Omental fat pad (tissue), 4 donors: ENCODE measurements around the gene ZNF275. TPM values are rescaled to one million over a fixed set of nuclear protein-coding genes. Genes with fewer than 3 reads are reported as not detected.

ENCODE experiments used
- ATAC-seq: fragments of 150-250 bp; one replicate; pipeline ENCODE4 v1.9.1; 2016; ENCODE audit warnings: mild to moderate bottlenecking, moderate library complexity; ENCODE audit not compliant: low FRiP score
- DNase-seq: peaks from one replicate; pipeline ENCODE4 v3.0.0-alpha.2; 2019; ENCODE audit warnings: low spot score
- CTCF ChIP-seq, 3 donors: fragments of 450-650 bp; IDR thresholded peaks; one replicate each; pipeline ENCODE4 v1.5.1; 2016 to 2017; ENCODE audit warnings: antibody characterized with exemption in 3 of 3, mild to moderate bottlenecking in 3 of 3, moderate library complexity in 2 of 3
- total RNA-seq, 4 donors: library from RNA; depleted of rRNA; stranded (reverse); fragments of >200 nt; gene quantifications; one replicate each; pipeline ENCODE4 v1.1.0, GENCODE V29; 2016

ZNF275 gene
- total RNA-seq, 4 donors from 2014 or later = 14.6 to 45.4 (median 19.5) TPM

DNA sequence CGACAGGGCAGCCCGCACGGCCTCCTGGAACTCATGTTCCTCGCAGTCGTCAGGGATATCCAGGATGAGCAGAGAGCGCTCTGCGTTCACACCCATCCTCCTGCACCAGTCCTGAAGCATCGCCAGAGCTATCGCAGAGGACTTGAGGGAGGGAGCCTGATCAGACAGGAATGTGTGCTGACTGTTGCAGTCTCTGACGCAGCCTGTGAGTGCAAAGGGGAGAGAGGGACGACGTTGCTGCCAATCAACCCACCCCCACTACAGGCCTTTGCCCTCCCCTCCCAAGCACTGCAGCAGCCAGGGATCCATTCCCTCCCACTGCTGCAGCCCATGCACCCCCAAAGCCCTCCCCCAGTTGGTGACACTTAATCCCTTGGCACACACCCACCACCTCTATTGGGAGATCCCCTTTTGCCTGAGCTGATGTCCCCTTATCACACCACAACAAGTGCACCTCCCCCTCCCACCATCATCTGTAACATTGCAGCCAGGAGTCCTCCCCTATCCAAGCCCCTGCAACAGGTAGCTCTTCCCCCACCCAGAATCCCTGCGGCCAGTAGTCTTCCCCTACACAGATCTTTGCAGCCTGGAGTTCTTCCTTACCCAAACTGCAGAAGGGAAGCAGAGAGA, 13.3 kb upstream of the ZNF275 start:
- no peak for TF ChIP-seq CTCF (IDR thresholded peaks at IDR 0.05)
- ATAC-seq (no peak), DNase-seq (no peak)

DNA sequence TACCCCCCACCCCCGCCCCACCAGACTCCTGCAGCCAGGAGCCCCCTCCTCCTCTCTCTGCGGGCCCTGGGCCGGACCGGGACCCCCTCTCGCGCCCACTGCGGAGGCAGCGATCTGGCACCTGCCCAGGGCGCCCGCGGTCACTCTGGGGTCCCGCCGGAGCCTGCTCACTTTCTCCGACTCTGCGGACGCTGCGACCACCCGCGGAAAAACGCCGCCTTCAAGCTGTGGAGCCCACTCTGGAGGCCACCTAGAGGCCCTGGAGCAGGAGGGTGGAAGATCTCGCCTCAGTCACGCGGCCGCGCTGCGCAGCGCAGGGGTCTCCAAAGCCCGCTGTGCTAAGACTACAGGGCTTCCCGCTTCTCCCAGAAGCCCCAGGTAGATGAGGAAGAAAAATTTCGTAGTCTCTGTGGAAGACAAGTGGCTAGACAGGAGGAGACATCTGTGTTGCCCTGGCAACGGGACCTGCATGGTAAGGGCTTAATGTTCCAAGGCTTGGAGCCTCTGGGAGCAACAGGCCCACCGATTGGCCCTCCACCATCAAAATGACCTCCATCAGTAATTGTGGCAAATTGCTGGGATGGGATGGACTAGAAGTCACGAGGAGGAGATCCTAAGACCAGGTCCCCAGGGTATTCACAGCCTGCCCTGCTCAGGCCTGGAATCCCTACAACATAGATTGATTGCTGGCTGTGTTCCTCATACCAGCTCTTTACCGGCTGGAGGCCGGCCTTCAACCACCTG, 12.4 kb upstream of the ZNF275 start, which contains the start of gene PNMA6F:
TSS of gene PNMA6F (minus strand) at position 387 of the 744 bp plus-strand sequence. CDS start 1,093 bp downstream, outside the sequence.
- TF ChIP-seq CTCF (IDR thresholded peaks at IDR 0.05) = no peak
- ATAC-seq = no peak
- no peak for DNase-seq

GRCh38 chrX:153327561-153327960, 6.4 kb upstream of the ZNF275 start:
- TF ChIP-seq CTCF (IDR thresholded peaks at IDR 0.05) = no peak
- DNase-seq = no peak
- ATAC-seq = no peak

- DNase-seq = no peak
- no peak for TF ChIP-seq CTCF (IDR thresholded peaks at IDR 0.05)
- no peak for ATAC-seq
Measured at GRCh38 chrX:153333266-153333665, 687 bp upstream of the ZNF275 start.

- DNase-seq (no peak), ATAC-seq (no peak)
- TF ChIP-seq CTCF (IDR thresholded peaks at IDR 0.05) = no peak
Measured at GRCh38 chrX:153334654-153335295, 822 bp downstream of the ZNF275 start.

- DNase-seq (no peak), ATAC-seq (no peak)
- TF ChIP-seq CTCF (IDR thresholded peaks at IDR 0.05) = no peak
Measured at GRCh38 chrX:153336121-153336894, 2.4 kb downstream of the ZNF275 start.
